T-helper 9 cell (primary cell): ENCODE data around the gene AKR1C8.
"Not testable (repeated sequence)": the region's sequence is repeated elsewhere in the genome, so short reads cannot be mapped to it uniquely, and the experiment has no call there.

Experiments
- DNase-seq: peaks from one replicate; pipeline ENCODE4 v3.0.0-alpha.2; 2020

The AKR1C8 gene

GRCh38 chr10:5165738-5166137, 19.2 kb downstream of the AKR1C8 start:
- DNase-seq: no peak

- no peak for DNase-seq
These were observed 21.5 kb downstream of the AKR1C8 start for GRCh38 chr10:5163487-5163886.

- no peak for DNase-seq
These were observed 25.8 kb downstream of the AKR1C8 start for GRCh38 chr10:5159126-5159525.

- no peak for DNase-seq
These were observed 27.4 kb downstream of the AKR1C8 start for GRCh38 chr10:5157501-5157900.

- no peak for DNase-seq
These were observed 29.0 kb downstream of the AKR1C8 start for GRCh38 chr10:5155951-5156350.

GRCh38 chr10:5151076-5151475, 33.9 kb downstream of the AKR1C8 start:
- no peak for DNase-seq

GRCh38 chr10:5148678-5149032, 36.3 kb downstream of the AKR1C8 start:
- DNase-seq: no peak

GRCh38 chr10:5147981-5148677, 36.8 kb downstream of the AKR1C8 start:
- DNase-seq: no peak

GRCh38 chr10:5147255-5147980, 37.5 kb downstream of the AKR1C8 start:
- DNase-seq: no peak

GRCh38 chr10:5146920-5147254, 38.1 kb downstream of the AKR1C8 start:
- no peak for DNase-seq

- DNase-seq: no peak
These were observed 41.8 kb downstream of the AKR1C8 start for GRCh38 chr10:5143137-5143536.

- no peak for DNase-seq
These were observed 42.8 kb downstream of the AKR1C8 start for GRCh38 chr10:5142199-5142598.

GRCh38 chr10:5137699-5138098, 47.3 kb downstream of the AKR1C8 start:
- DNase-seq: not testable (repeated sequence)

GRCh38 chr10:5136468-5137087, 48.4 kb downstream of the AKR1C8 start:
- no peak for DNase-seq

GRCh38 chr10:5135581-5135980, 49.4 kb downstream of the AKR1C8 start:
- DNase-seq: no peak

GRCh38 chr10:5125315-5126044, 59.5 kb downstream of the AKR1C8 start:
- DNase-seq: no peak

- no peak for DNase-seq
These were observed 61.1 kb downstream of the AKR1C8 start for GRCh38 chr10:5123886-5124285.

GRCh38 chr10:5119997-5120396, 65.0 kb downstream of the AKR1C8 start:
- DNase-seq: not testable (repeated sequence)

GRCh38 chr10:5117026-5117425, 67.9 kb downstream of the AKR1C8 start:
- DNase-seq: no peak

GRCh38 chr10:5116621-5117020, 68.3 kb downstream of the AKR1C8 start:
- DNase-seq: no peak

- not testable (repeated sequence) for DNase-seq
These were observed 75.1 kb downstream of the AKR1C8 start for GRCh38 chr10:5109861-5110260.

- no peak for DNase-seq
These were observed 76.1 kb downstream of the AKR1C8 start for GRCh38 chr10:5108658-5109416.
